Ovary (tissue), 3 donors: ENCODE results near the gene MRO.

Experiments
- POLR2A ChIP-seq: fragments of 450-650 bp; IDR thresholded peaks from one replicate; pipeline ENCODE4 v1.6.1; 2017; ENCODE audit warnings: antibody characterized with exemption, mild to moderate bottlenecking, moderate library complexity
- TF ChIP-seq, protein P1 (sequence below), 3 donors: fragments of 450-650 bp in 2 of 3; fragments of 200-600 bp in 1 of 3; IDR thresholded peaks; one replicate each; pipeline versions ENCODE4 v1.5.1 to v1.8.0; 2016 to 2022; ENCODE audit warnings: antibody characterized with exemption in 3 of 3, mild to moderate bottlenecking in 1 of 3
- donor health status: DM: no; HTN: no; CAD: no.

DNA sequence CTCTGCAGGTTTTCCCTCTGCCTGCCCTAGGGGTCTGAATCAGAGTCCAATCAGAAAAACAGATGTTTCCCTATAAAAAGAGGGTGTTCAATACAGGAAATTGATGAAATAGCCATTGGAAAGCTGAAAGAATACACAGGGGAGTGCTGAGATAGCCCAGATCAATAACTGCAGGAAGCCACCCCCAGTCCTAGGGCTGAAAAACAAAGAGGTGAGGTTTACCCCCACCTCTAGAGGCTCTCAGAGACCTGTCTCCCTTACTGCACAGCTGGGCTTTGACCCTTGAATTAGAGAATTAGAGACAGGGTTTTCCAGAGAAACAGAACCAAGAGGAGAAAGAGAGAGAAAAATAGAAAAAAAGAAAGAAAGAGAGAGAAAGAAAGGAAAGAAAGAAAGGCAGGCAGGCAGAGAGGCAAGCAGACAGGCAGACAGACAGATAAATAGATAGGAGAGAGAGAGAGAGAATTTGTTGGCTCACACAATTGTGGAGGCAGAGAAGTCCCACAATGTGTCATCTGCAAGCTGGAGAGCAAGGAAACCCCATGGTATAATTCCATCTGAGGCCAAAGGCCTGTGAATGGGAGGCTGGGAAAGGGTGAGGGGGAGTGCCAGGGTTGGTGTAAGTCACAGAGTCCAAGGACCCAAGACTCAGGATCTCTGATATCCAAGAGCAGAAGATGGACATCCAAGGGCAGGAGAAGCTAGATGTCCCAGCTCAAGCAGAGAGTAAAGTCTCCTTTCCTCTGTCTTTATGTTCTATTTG, 40.2 kb upstream of the MRO start:
- TF ChIP-seq POLR2A = no peak
- TF ChIP-seq, protein P1, sequence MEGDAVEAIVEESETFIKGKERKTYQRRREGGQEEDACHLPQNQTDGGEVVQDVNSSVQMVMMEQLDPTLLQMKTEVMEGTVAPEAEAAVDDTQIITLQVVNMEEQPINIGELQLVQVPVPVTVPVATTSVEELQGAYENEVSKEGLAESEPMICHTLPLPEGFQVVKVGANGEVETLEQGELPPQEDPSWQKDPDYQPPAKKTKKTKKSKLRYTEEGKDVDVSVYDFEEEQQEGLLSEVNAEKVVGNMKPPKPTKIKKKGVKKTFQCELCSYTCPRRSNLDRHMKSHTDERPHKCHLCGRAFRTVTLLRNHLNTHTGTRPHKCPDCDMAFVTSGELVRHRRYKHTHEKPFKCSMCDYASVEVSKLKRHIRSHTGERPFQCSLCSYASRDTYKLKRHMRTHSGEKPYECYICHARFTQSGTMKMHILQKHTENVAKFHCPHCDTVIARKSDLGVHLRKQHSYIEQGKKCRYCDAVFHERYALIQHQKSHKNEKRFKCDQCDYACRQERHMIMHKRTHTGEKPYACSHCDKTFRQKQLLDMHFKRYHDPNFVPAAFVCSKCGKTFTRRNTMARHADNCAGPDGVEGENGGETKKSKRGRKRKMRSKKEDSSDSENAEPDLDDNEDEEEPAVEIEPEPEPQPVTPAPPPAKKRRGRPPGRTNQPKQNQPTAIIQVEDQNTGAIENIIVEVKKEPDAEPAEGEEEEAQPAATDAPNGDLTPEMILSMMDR (IDR thresholded peaks at IDR 0.05) = no peak
